Muscle of leg (tissue), 11 donors: Measurements from ENCODE around the gene TSTD2. TPM values are rescaled to one million over a fixed set of nuclear protein-coding genes. Genes with fewer than 3 reads are reported as not detected.
"Not testable (repeated sequence)": the region's sequence is repeated elsewhere in the genome, so short reads cannot be mapped to it uniquely, and the experiment has no call there.

Experiments used
- DNase-seq: peaks from one replicate; pipeline ENCODE4 v3.0.0; 2013
- H3K27ac ChIP-seq: one replicate; pipeline ENCODE4 v1.5.1; 2013; ENCODE audit warnings: mild to moderate bottlenecking, low read length, control low read depth
- H3K27me3 ChIP-seq: one replicate; pipeline ENCODE4 v1.6.1; 2013; ENCODE audit warnings: low read length; ENCODE audit not compliant: control insufficient read depth, insufficient read depth
- H3K36me3 ChIP-seq: one replicate; pipeline ENCODE4 v1.6.1; 2013; ENCODE audit warnings: low read length; ENCODE audit not compliant: control insufficient read depth, insufficient read depth
- H3K4me1 ChIP-seq: one replicate; pipeline ENCODE4 v1.6.1; 2013; ENCODE audit warnings: low read length; ENCODE audit not compliant: control insufficient read depth, insufficient read depth
- H3K4me3 ChIP-seq: one replicate; pipeline ENCODE4 v1.5.1; 2013; ENCODE audit warnings: low read length, control low read depth
- H3K9me3 ChIP-seq: replicated peaks from 2 replicates; pipeline ENCODE4 v1.6.1; 2013; ENCODE audit warnings: low read depth, low read length; ENCODE audit not compliant: control insufficient read depth
- WGBS: methylation state at CpG from one replicate; pipeline ENCODE4 v1.1.5; 2013; ENCODE audit warnings: missing lambda C conversion rate; ENCODE audit not compliant: insufficient coverage; 5-methylcytosine and 5-hydroxymethylcytosine counted together
- polyA plus RNA-seq, 8 donors: library from polyadenylated mRNA; unstranded; fragments of 120-200 nt; gene quantifications; one replicate each; pipeline versions ENCODE4 v1.2.1 to v1.2.3, GENCODE V29; 2013; ENCODE audit warnings: inconsistent platforms in 1 of 8, low replicate concordance in 1 of 8; ENCODE audit not compliant: insufficient read length in 8 of 8, insufficient read depth in 1 of 8
- total RNA-seq: library from RNA; stranded (reverse); fragments of 120-200 nt; gene quantifications from one replicate; pipeline ENCODE4 v1.2.4, GENCODE V29; 2013

The TSTD2 gene
- total and polyA plus RNA-seq, 9 donors: 17.6 to 30.4 (median 19.6) TPM

DNA sequence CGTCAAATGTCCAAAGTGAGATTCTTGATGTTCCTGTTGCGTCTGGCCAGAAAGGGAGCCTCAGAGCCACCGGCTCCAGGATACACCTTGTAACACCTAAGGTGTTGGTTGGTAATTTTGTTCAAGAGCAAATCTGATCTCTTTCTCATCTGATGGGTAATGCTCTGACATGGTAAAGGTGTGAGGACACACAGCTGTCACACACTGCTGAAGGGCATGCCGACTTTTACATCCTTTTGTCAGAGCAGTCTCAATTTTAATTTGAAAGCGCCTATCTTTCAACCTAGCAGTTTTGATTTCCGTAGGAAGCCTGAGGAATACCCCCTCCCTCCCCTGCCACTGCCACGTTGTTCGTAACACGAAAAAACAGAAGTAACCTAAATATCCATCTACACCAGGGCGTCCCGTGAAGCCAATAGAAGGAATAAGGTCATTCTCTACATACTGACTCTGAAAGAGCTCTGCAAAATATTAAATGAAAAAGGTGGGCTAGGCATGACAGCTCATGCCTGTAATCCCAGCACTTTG, 57.4 kb downstream of the TSTD2 start:
- peaks cover 5% of the 10 kb centered on the region for H3K36me3 ChIP-seq
- no peak overlapping the region for H3K4me3 ChIP-seq
- H3K9me3 ChIP-seq: no peaks in the 10 kb centered on the region
- H3K27ac ChIP-seq: no peak overlapping the region
- WGBS: 83% methylated on average over 5 of the region's 11 CpGs
- H3K27me3 ChIP-seq: peaks cover 4% of the 10 kb centered on the region
- no peak for DNase-seq
- H3K4me1 ChIP-seq: peaks cover 19% of the 10 kb centered on the region

GRCh38 chr9:97574921-97575672, 58.1 kb downstream of the TSTD2 start:
- not testable (repeated sequence) for H3K4me3 ChIP-seq, H3K9me3 ChIP-seq, H3K27me3 ChIP-seq, H3K27ac ChIP-seq, DNase-seq, H3K36me3 ChIP-seq
- H3K4me1 ChIP-seq: peaks cover 25% of the 10 kb centered on the region
- 79% methylated on average over 10 of the region's 21 CpGs for WGBS

DNA sequence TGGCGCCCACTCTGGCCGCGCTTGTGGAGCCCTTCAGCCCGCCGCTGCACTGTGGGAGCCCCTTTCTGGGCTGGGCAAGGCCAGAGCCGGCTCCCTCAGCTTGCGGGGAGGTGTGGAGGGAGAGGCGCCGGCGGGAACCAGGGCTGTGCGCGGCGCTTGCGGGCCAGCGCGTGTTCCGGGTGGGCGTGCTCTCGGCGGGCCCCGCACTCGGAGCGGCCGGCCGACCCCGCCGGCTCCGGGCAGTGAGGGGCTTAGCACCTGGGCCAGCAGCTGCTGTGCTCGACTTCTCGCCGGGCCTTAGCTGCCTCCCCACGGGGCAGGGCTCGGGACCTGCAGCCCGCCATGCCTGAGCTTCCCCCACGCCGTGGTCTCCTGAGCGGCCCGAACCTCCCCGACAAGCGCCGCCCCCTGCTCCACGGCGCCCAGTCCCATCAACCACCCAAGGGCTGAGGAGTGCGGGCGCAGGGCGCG, 59.0 kb downstream of the TSTD2 start:
- WGBS: 91% methylated on average over 29 of the region's 47 CpGs
- H3K9me3 ChIP-seq, H3K27me3 ChIP-seq, H3K27ac ChIP-seq, DNase-seq, H3K36me3 ChIP-seq, H3K4me3 ChIP-seq: not testable (repeated sequence)
- peaks cover 25% of the 10 kb centered on the region for H3K4me1 ChIP-seq

- H3K27ac ChIP-seq: no peak overlapping the region
- no peak overlapping the region for H3K4me3 ChIP-seq
- WGBS: 92% methylated on average over 2 of the region's 5 CpGs
- H3K27me3 ChIP-seq: peaks cover 4% of the 10 kb centered on the region
- no peak for DNase-seq
- peaks cover 12% of the 10 kb centered on the region for H3K36me3 ChIP-seq
- peaks cover 30% of the 10 kb centered on the region for H3K4me1 ChIP-seq
- no peaks in the 10 kb centered on the region for H3K9me3 ChIP-seq
Measured at GRCh38 chr9:97573482-97574073, 59.6 kb downstream of the TSTD2 start.

GRCh38 chr9:97572892-97573365, 60.2 kb downstream of the TSTD2 start:
- no peak for DNase-seq
- Histone ChIP-seq H3K9me3 (no peaks in the 10 kb centered on the region), H3K27ac (no peak overlapping the region), H3K4me1 (peaks cover 37% of the 10 kb centered on the region), H3K4me3 (no peak overlapping the region), H3K27me3 (peaks cover 4% of the 10 kb centered on the region), H3K36me3 (peaks cover 12% of the 10 kb centered on the region)
- WGBS: no CpG with 5 or more reads among the region's 6 CpGs

DNA sequence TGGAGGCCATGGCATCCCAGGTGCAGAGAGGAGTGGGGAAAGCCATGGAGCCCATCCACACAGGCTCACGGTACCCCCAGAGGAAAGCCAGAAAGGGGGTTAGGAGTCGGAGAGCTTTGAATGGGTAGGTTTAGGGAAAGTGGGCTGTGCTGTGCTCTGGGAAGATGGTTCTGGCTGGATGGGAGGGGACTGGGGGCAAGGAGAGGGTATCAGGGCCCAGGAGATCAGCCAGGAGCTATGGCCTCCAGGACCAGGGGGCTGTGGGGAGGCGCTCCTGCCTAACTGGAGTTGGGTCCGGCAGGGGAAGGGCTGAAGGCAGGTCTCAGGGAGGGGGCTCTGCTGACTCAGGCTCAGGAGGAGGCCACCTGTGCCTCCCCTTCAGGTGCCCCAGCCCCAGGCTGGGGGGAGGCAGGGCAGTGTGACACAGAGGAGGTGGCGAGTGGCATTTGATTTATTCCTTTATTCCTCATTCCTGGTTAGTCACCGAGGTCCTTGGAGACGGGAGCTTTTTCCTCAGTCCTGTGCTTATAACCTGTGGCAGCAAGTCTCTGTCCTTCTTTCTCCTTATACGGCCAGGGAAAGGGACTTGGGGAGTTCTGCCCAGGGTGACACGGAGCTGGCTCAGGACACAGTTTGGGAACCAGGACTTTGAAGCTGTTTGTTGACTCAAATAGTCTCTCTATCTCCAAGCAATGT, 60.8 kb downstream of the TSTD2 start:
- Histone ChIP-seq H3K4me1 (peaks cover 41% of the 10 kb centered on the region), H3K27ac (no peak overlapping the region), H3K4me3 (no peak overlapping the region), H3K36me3 (peaks cover 12% of the 10 kb centered on the region), H3K27me3 (peaks cover 4% of the 10 kb centered on the region), H3K9me3 (no peaks in the 10 kb centered on the region)
- no peak for DNase-seq
- 64% methylated on average over 7 of the region's 9 CpGs for WGBS

DNA sequence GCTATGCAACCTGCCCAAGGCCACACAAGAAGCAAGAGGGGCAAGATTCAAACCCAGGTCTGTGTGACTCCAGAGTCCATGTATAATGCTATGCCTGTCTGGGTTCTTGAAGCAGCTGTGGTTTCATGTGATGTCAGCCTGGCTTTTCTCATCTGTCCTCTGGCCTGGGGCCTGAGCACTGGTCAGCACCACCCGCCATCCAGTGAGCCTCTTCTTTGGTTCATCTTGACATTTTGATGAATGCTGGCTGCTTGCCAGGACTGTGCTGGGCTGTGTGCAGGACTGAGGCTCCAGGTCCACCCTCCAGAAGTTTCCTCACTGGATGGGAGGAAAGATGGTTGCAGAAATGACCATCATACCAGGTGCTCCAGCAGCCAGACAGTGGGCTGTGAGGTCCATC, 61.5 kb downstream of the TSTD2 start:
- Histone ChIP-seq H3K9me3 (no peaks in the 10 kb centered on the region), H3K27ac (peak overlapping the region; percentile 80), H3K27me3 (peaks cover 2% of the 10 kb centered on the region), H3K36me3 (peaks cover 12% of the 10 kb centered on the region), H3K4me1 (peaks cover 47% of the 10 kb centered on the region), H3K4me3 (no peak overlapping the region)
- peak; percentile 45 for DNase-seq
- WGBS: no CpG with 5 or more reads among the region's 1 CpG

- H3K27me3 ChIP-seq: peaks cover 2% of the 10 kb centered on the region
- H3K9me3 ChIP-seq: no peaks in the 10 kb centered on the region
- H3K4me1 ChIP-seq: peaks cover 47% of the 10 kb centered on the region
- 75% methylated on average over 6 of the region's 6 CpGs for WGBS
- peaks cover 12% of the 10 kb centered on the region for H3K36me3 ChIP-seq
- H3K4me3 ChIP-seq: no peak overlapping the region
- peak; percentile 83 for DNase-seq
- H3K27ac ChIP-seq: peak overlapping the region; percentile 80
Measured at GRCh38 chr9:97570899-97571298, 62.3 kb downstream of the TSTD2 start.

DNA sequence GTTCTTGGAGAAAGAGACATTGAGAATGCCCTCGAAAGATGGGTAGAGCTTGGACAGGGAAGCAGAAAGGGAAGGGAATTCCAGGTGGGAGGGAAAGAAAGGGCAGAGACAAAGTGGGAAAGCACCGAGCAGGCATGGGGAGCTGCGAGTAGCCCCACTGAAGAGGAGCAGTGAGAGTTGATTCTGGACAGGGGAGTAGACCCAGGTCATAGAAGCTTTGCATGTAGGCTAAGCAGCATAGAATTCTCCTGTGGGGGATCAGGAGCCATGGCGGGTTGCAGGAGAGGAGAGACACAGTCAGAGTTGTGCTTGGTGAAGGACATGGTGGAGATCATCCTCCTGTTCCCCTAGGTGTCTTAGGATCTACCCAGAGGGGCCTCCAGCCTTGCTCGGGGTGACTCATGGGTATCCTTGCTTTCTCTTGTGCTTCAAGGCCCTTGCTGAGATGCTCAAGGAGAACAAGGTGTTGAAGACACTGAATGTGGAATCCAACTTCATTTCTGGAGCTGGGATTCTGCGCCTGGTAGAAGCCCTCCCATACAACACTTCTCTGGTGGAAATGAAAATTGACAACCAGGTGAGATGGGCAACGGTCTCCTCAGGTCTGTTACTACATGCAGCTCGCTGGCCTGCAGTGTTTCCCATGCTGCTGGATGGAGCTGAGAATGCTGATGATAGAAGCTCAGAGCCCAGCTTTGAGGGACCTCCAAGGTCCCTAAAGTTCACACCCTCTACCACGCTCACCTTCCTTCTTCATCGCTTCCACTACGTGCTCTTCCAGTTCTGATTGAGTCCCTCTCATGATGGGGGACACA, 64.5 kb downstream of the TSTD2 start:
- Histone ChIP-seq H3K27ac (peak overlapping the region; percentile 60), H3K9me3 (no peaks in the 10 kb centered on the region), H3K36me3 (peaks cover 23% of the 10 kb centered on the region), H3K4me3 (no peak overlapping the region), H3K4me1 (peaks cover 61% of the 10 kb centered on the region), H3K27me3 (no peaks in the 10 kb centered on the region)
- DNase-seq: no peak
- 86% methylated on average over 8 of the region's 11 CpGs for WGBS
